ENCODE data around the gene KLHL26.

DNA sequence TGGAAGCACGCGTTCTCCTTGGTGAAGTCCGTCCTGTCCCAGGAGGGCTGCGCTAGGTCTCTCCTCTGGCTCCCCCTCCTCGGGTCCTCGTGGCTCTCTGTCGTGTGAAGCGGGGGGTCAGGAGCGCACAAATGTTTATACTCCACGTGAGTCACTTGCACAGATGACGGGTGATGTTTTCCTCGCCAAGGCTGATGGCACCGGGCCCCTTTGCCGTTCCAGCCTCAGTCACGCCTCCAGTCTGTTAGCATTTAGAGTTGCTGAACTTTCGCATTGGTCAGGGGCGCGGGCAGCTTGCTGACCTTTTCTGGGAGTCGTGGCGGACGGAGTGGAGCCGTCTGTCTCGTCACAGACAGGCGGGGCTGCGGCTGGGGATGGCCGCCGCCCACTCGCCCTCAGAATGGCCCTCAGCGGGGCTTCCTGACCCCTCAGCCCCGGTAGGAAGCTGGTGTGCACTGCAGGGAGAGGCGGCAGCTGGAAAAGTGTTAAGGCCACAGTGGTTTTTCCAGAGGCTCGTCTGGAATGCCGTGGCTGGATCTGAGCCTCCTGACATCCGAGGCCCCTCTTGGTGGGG is 13.7 kb downstream of the KLHL26 start:
- TF ChIP-seq, protein P1, sequence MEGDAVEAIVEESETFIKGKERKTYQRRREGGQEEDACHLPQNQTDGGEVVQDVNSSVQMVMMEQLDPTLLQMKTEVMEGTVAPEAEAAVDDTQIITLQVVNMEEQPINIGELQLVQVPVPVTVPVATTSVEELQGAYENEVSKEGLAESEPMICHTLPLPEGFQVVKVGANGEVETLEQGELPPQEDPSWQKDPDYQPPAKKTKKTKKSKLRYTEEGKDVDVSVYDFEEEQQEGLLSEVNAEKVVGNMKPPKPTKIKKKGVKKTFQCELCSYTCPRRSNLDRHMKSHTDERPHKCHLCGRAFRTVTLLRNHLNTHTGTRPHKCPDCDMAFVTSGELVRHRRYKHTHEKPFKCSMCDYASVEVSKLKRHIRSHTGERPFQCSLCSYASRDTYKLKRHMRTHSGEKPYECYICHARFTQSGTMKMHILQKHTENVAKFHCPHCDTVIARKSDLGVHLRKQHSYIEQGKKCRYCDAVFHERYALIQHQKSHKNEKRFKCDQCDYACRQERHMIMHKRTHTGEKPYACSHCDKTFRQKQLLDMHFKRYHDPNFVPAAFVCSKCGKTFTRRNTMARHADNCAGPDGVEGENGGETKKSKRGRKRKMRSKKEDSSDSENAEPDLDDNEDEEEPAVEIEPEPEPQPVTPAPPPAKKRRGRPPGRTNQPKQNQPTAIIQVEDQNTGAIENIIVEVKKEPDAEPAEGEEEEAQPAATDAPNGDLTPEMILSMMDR (IDR thresholded peaks at IDR 0.05) = no peak
- TF ChIP-seq POLR2A (IDR thresholded peaks at IDR 0.05) = no peak

All from thyroid gland (tissue), 4 donors.